ENCODE measurements around the gene TTC22. TPM values are rescaled to one million over a fixed set of nuclear protein-coding genes. Genes with fewer than 3 reads are reported as not detected.

The TTC22 gene
- total RNA-seq = not detected in 2 replicates
- long read RNA-seq = 0 reads

DNA sequence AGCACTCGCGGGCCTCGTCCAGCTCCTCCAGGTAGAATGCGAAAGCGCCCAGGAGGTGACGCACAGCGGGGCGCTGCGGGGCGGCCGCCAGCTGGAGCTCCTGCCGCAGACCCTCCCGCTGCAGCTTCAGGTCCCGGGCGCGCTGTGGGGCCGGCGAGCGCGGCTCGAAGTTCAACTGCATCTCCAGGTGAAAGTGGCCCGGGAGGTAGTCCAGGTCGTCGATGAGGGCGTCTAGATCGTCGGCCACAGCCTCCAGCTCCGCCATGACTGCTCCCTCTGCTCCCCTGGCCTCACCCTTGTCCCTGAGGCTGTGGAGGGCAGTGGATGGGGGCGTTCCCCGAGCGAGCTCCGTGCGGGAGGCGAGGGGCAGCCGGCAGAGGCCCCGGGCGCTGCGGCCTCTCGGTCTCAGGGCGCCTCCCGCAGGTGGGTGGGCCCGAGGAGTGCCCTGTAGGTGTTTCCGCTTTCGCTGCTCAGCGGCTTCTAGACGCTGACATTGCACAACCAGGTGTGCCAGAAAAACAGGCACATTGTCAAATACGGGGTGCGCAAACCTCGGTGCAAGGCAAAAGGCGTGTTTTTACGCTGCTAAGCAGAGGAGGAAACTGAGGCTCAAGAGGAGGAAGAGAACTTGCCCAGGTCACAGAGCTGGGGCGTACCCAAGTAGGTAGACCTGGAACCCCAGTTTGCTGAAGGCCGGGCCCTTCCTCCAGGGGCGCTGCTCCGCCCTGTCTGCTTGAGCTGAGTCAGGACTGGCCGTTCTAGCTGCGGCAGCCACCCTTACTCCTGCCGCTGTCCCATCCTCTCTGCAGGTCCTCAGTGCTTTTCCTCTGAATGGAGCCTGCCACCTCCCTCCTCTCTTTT, at the start of gene TTC22:
TTC22 (minus strand) TSS at position 425 of the 861 bp plus-strand sequence; CDS start at position 265, 160 bp downstream.
- Mint-ChIP-seq H3K36me3 (ENCODE audit: low read depth) (no peaks in the 10 kb centered on the region), H3K27me3 (ENCODE audit: low read depth) (peaks cover 31% of the 10 kb centered on the region), H3K4me1 (no peaks in the 10 kb centered on the region), H3K27ac (ENCODE audit: unreplicated experiment) (no peak within 1 kb of the TSS), H3K9me3 (no peaks in the 10 kb centered on the region), H3K4me3 (no peak within 1 kb of the TSS)
- TF ChIP-seq, protein P1, sequence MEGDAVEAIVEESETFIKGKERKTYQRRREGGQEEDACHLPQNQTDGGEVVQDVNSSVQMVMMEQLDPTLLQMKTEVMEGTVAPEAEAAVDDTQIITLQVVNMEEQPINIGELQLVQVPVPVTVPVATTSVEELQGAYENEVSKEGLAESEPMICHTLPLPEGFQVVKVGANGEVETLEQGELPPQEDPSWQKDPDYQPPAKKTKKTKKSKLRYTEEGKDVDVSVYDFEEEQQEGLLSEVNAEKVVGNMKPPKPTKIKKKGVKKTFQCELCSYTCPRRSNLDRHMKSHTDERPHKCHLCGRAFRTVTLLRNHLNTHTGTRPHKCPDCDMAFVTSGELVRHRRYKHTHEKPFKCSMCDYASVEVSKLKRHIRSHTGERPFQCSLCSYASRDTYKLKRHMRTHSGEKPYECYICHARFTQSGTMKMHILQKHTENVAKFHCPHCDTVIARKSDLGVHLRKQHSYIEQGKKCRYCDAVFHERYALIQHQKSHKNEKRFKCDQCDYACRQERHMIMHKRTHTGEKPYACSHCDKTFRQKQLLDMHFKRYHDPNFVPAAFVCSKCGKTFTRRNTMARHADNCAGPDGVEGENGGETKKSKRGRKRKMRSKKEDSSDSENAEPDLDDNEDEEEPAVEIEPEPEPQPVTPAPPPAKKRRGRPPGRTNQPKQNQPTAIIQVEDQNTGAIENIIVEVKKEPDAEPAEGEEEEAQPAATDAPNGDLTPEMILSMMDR (conservative IDR thresholded peaks at IDR 0.05) = no peak
- DNase-seq (ENCODE audit: low read depth, low spot score) = no peak

DNA sequence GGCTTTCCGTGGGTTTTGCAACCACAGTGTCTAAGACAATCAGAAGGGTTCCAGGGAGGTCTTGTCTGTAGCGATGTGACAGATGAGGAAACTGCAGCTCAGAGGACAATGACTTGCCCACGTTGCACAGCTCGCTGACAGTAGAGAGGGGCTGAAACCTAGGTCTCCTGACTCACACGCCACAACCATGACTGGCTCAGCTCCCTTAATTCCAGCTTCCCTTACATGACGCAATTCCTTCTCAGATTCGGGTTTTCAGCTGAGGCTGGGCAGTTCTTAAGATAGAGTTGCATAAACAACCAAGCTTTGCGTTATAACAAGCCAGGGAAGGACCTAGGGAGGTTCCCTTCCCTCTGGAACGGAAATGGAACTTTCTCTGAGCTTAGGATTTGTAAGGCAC, 49.6 kb upstream of the TTC22 start:
- TF ChIP-seq, protein P1 (conservative IDR thresholded peaks at IDR 0.05) = no peak
- Mint-ChIP-seq H3K9me3 (no peaks in the 10 kb centered on the region), H3K27me3 (ENCODE audit: low read depth) (no peaks in the 10 kb centered on the region), H3K27ac (ENCODE audit: unreplicated experiment) (no peak overlapping the region), H3K4me3 (no peak overlapping the region), H3K4me1 (no peaks in the 10 kb centered on the region), H3K36me3 (ENCODE audit: low read depth) (peaks cover 27% of the 10 kb centered on the region)
- DNase-seq (ENCODE audit: low read depth, low spot score) = no peak

DNA sequence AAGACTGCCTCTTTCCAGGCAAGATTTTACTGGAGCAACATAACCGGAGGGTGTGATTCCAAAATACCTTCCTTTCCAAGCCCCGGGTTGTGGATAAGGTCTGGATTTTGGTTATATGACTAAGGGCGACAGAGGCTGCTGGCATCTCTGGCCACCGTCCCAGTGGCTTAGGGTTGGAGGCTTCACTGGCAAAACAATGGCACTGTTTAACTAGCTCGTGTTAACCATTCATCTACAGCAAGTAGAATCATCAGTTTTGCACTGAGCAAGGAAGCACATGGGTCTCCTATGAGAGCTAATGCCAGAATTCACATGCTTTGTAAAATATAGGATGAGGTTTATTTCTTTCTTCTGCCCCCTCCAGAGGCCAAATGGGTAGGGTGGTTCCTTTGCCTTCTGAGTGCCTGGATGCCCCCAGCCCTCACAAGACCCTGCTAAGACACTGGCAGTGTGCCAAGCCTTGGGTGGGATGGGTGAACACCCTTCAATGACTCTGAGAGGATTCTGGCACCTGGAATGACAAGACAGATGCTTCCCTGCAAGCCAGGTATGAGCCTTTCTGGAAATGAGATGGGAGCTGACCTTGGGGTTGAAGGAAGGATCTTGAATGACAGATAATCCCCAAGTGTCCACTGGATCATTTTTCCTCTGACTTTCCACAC, 49.1 kb upstream of the TTC22 start:
- peaks cover 30% of the 10 kb centered on the region for H3K36me3 Mint-ChIP-seq (ENCODE audit: low read depth)
- TF ChIP-seq, protein P1 (conservative IDR thresholded peaks at IDR 0.05) = no peak
- peak overlapping the region; percentile 34 for H3K4me3 Mint-ChIP-seq
- no peaks in the 10 kb centered on the region for H3K9me3 Mint-ChIP-seq
- no peak for DNase-seq (ENCODE audit: low read depth, low spot score)
- H3K27ac Mint-ChIP-seq (ENCODE audit: unreplicated experiment) = no peak overlapping the region
- no peaks in the 10 kb centered on the region for H3K27me3 Mint-ChIP-seq (ENCODE audit: low read depth)
- no peaks in the 10 kb centered on the region for H3K4me1 Mint-ChIP-seq

DNA sequence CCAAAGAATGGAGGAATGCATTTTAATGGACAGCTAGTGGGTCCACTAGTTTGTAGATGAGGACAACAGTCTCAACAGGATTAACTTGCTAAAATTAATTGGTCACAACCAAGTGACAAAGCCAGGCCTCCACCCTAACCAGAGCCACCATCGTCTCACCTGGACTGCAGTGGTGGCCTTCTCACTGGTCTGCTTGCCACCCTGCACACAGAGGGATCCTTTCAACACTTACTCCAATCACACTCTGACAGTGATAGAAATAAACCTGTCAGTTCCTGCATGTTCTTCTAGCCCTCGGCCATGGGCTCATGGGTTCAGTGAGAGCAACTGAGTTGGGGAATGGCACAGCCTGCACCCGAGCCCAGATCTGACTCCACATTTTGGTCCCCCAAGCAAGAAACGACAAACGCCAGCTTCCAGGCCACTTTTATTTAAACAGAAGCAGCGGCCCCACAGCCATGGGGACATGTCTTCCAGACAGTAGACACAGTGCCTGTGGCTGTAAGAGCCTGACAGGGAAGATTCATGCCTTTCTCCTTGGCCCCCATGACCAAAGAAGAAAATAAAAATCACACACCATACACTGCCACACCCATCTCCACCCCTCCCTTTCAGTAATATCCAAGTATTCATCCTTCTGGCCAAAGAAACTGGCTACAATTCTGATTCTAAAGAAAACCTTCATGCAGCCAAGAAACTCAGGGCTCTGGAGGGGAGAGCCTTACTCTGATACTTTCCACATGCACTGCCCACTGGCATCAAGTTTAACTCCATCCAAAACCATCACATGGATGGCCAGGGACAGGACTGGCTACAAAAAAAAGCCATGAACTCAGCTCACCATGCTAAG, 48.3 kb upstream of the TTC22 start:
- Mint-ChIP-seq H3K4me3 (no peak overlapping the region), H3K9me3 (no peaks in the 10 kb centered on the region), H3K27me3 (ENCODE audit: low read depth) (no peaks in the 10 kb centered on the region), H3K27ac (ENCODE audit: unreplicated experiment) (no peak overlapping the region), H3K4me1 (no peaks in the 10 kb centered on the region), H3K36me3 (ENCODE audit: low read depth) (peaks cover 32% of the 10 kb centered on the region)
- TF ChIP-seq, protein P1 (conservative IDR thresholded peaks at IDR 0.05) = no peak
- DNase-seq (ENCODE audit: low read depth, low spot score) = no peak
